ENCODE measurements around the gene DDX24.

The DDX24 gene

DNA sequence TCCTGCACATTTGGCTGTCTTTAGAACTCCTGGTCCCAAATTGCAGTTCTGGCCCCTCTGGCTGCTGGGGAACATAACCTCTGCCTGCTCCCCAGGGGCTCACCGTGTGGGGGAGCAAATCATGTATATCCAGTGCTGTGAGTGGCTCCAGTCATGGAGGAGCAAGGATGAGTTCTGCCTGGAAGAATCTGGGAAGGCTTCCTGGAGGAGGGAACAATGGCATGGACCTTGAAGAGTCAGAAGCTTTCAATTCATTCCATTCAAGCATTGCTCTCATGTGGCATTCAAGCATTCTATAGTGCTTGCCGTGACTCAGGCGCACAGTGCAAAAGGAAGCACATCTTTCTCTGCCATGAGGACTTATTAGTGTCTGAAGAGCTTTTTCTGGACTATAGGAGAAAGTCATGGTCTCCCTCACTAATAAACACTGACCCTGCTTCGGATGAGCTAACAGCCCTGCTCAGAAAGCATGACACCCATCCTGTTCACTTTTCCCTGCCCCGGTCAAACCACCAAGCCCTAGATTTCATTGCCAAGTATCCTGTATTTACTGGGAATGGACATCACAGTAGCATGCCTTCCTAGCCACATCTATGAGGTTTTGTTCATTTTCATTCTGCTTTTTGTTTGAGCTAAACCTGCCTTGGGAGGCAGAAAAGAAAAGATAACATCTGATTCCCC lies 33.0 kb upstream of the DDX24 start:
- DNase-seq: no peak

DNA sequence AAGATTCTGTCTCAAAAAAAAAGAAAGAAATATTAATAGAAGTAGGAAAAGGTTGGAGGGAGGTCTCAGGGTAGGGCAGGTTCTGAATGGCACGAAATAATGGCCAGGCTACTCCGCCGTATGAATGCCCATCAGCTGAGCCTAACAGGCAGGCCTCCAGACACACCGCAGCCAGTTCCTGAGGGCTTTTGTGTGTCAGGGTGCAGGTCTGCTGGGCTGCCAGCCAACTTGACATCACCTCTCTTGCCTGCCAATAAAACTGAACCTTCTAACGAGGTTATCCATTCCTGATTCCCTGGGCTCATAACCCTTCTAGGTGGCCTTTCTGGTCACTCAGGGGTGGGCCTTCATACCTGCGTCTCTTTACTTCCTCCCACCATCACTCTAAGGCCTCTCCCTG lies 32.5 kb upstream of the DDX24 start:
- DNase-seq: no peak

DNA sequence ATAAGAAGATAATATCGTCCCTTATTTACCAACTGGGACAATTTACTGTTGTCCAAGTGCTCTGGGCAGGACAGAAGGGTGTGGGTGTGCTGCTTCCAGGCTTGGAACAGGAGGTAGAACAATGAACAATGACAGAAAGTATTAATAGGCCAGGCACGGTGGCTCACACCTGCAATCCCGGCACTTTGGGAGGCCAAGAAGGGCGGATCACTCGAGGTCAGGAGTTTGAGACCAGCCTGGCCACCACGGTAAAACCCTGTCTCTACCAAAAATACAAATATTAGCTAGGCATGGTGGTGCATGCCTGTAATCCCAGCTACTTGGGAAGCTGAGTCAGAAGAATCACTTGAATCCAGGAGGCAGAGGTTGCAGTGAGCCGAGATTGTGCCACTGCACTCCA lies 32.1 kb upstream of the DDX24 start:
- DNase-seq: no peak

DNA sequence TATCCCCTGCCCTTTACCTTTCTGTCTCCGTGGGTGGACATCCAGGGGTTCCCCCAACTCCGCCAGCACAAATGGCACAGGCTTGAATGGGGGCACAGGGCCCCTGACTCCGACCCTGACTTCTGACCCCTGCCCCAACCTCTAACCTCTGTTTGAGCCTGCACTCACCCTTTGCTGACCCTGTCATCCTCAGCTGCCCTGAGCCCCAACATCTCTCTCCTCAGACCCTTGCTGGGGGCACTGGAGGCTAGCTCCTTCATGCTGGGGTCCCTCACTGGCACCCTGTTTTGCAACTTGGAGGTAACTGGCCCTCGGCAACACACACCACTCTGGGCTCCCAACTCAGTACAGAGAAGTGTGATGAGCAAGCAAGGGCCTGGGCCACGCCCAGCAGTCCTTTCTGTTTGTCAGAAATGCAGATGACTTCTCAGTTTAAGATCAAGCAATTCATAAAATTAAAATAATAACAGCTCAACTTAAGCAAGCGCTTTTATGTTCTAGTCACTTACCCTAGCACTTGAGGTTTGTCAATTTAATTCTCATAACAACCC lies 31.6 kb upstream of the DDX24 start:
- DNase-seq: no peak

DNA sequence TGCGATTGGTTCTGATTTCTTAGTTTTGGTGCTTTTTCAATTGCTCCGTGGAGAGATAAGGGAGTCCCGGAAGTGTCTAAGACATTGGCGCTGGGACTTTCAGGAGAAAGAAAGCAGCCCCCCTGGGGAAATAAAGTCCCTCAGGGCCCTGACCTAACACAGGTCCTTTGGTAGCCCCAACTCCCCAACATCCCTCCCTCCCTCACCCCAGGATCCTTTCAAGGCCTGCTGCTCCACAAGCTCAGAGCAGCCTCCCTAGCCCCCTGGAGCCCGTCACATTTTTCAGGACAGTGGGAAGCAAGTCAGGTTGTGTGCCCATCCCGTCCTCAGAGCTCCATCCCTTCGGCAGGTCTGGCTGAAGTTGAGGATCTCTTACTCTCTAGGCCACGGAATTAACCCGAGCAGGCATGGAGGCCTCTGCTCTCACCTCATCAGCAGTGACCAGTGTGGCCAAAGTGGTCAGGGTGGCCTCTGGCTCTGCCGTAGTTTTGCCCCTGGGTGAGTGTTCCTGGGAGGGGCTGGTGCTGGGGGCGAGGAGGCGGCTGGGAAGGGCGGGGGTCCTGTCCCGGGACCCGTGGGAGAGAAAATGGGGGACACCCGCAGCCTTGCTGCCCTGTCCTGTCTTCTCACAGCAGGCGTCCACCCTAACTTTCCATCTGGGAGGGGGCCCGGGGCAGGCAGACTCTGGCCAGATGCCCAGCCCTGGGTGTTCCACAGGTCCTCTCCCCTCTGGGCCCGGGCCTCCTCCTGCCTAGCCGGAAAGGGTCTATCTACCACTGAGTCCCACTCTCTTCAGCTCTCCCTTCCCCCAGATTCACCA lies 30.5 kb upstream of the DDX24 start:
- no peak for DNase-seq

DNA sequence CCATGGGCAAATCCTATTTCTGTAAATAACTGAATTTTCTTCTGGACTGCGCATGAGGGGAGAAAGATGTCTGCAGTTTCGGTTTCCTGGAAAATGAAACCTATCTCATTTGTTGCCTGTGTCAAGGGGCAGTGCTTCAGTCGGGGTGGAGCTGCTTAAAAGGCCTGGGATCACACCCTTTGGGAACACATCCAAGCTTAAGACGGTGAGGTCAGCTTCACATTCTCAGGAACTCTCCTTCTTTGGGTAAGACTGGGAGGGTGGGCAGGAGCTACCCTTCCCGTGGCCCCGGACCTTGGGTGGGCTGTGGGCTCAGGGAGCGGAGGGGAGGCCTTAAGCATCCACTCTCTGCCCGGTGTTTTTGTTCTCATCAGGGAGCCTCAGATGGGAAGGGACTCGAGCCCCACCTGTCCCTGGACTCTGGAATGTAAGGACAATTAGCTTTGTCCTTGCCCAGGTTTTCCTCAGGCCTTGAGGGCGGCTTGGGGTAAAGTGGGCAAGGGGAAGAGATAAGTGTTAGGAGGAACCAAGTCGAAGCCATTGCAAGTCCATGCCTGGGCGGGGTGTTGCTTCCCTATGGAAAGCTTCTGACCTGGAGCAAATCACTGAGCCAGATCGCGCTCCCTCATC lies 29.7 kb upstream of the DDX24 start, which contains the start of gene IFI27:
Gene IFI27, plus strand, starts transcription at position 185 of the 630 bp plus-strand sequence.
- DNase-seq: no peak

DNA sequence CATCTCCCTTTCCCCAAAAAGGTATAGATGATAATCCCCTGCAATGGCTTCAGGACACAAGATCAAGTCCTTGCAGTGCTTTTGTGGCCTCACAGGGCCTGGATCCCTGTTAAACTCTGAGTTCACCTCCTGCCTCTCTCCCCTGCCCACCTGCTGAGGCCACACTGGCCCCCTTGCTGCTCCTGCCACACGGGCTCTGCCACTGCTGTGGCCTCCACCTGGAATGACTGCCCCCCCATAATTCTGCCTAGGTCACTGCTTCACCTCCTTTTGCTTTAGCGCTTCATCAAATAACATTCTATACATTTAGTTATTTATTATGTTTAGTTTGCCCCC lies 28.9 kb upstream of the DDX24 start:
- no peak for DNase-seq

DNA sequence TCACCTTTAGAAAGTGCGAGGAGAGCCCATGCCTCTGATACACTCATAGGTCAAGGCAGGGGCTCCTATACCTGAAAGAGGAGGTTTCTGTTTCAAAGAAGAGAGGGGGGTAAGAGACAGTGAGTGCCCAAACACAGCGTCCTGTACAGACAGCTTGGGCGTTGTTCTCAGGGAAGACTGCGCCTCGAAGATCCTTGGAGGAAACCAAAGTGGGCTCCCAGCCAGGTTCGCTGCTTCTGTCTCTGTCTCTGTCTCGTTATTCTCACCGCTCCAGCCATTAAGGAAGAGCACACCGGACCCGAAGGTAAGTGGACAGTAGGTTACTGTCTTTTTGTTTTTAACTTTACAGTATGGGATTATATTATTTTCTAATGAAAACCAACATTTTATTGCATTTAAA lies 23.7 kb upstream of the DDX24 start:
- no peak for DNase-seq

DNA sequence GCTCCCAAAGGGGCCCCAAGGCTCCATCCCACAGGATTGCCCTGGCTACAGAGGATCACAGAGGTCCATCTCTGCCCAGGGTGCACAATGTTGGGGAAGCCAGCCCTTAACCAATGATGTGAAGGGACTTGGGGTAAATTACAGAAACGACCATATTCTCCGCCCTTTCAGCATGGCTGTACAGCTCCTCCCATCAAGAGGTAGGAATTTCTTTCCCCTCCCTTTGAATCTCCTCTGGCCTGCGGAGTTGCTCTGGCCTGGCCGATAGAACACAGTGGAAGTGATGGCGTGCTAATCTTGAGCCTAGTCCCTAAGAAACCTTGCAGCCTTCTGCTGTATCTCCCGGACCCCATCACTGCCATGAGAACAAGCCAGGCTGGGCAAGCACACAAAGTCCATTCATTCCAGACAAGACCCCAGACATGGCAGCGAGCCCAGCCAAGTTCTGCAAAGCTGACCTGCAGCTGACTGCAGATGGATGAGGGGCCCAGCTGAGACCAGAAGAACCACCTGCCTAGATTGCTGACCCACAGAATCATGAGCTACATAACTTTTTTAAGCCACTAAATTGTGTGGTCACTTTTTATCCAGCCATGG lies 22.6 kb upstream of the DDX24 start:
- DNase-seq: no peak

DNA sequence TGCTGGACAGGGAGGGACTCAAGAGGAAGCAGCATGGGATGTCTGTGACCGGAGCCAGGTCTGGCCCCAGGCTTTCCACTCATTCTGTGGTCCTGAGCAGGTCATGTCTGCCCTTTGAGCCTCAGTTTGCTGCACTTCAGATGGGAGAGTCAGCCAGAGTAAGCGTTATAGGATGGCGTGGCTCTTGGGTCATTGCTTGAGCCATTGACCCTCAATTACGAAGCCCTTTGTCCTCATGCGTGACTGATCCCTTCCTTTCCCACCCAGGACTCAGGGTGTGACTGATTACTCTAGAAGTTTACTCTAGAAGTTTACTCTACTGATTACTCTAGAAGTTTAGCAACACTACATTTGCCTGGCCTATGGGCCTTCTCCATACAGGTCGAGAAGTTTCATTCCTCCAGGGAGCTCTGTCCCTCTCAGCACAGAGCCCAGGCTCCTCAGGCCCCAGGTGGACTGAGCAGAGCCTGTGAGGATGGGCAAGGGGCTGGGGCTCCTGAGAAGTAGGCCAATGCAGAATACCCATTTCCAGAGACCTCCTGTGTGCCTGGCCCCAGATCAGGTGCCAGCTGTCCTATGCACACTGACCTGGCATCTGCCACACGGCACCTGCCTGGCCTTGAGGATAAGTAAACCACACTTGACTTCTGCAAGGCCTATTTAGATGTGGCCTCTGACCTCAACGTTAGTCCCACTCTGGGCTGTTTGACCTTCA lies 21.9 kb upstream of the DDX24 start:
- no peak for DNase-seq

DNA sequence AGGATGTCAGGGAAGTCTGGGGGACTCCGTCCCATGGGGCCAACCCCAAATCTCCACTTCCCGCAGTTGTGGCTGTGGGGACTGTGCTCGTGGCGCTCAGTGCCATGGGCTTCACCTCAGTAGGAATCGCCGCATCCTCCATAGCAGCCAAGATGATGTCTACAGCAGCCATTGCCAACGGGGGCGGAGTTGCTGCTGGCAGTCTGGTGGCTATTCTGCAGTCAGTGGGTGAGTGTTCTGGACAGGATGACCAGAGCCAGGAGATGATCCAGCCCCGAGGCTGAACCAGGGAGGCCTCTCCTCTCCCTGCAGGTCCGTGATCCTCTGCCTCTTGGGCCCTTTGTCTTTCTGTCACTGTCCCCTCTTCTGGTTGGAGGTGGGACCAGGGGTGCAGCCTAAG lies 20.7 kb upstream of the DDX24 start:
- no peak for DNase-seq

DNA sequence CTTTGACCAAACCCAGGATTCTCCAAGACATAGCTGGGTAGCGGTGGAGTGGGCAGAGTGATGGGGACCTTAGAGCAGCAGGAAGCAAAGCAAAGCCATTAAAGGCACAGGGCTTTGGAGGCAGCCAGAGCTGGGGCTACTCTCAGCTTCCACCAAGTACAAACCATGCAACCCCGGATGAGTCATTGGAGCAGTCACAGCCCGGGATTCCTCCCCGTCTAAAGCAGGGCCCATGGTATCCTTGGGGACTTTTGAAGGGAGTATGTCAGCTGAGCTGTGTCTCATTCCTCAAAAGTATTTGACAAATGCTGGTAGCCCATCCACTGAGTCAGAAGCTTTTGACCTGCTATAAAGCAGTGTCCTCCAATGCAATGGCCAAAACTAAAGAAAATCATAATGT lies 19.8 kb upstream of the DDX24 start:
- DNase-seq: no peak

DNA sequence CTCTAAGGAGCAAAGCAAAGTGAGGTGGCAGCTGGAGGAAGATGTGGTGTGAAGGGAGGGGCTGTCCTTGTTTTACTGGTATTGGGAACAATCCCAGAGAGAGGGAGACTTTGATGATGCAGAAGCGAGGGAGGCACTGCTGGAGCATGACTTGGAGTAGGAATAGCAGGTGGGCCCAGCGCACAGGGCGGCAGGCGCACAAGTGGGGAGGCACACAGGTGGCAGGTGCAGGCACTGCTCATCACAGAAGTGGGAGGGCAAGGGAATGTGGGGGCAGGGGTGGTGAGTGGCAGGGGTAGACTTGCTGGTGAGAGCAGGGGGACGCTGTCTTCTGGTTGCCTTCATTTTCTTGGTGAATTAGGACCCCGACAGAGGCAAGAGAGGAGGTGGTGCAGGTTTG lies 18.0 kb upstream of the DDX24 start:
- DNase-seq: no peak

DNA sequence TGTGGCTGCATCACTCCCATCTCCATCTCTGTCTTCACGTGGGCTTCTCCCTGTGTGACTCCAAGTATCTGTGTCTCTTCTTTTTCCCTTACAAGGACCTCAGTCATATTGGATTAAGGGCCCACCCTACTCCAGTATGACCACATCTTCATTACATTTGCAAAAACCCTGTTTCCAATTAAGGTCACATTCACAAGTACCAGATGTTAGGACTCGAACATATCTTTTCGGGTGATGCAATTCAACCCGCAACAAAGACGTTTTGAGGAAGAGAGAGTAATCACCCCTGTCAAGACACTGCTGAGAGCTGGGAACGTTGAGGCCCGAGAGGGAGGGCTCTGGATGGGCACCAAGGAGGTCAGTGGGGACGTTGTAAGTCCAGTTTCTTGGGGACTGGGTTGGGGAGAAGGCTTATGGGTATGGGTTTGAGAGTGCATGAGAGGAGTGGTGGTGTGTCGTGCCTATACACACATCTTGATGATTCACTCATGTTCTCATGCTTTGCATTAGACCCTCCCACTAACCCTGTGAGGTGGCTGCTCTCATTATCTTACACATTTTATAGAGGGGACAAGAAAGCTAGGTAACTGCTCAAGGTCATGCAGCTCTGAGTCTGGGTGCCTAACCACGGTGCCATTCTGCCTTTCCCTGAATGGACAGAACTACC lies 17.5 kb upstream of the DDX24 start:
- no peak for DNase-seq

DNA sequence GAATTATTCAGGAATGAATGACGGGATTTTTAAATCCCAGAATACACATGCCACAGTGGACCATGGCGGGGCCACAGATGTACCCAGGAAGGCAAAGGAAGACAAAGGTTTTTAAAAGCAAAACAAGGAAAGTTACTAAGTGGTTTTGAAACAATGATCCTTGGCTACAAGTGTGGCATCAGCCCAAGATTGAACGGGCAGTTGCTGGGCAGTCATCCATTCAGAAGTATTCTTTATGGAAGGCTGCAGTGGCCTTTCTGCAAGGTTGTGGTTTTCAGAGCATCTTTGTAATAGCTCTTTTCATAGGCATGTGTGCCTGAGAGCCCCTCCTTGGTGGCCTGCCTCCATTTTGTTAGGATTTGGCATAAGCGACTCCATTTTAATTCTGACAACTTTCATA lies 16.1 kb upstream of the DDX24 start:
- DNase-seq: no peak

DNA sequence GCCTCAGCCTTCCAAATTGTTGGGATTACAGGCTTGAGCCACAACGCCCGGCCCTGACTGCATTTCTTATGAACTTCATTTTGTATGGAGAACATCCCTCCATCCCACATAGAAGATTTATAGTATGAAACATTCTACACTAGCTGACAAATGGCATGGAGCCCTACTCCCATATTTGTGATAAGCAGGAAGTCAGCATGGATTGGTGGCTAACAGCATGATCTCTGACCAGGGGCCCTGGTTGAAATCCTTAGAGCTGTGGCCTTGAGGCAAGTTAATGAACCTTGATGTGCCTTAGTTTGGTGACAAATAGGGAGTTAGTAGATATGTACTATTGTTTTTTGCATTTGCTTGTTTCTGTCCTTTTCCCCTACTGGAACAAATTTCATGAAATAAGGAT lies 12.4 kb upstream of the DDX24 start:
- no peak for DNase-seq

DNA sequence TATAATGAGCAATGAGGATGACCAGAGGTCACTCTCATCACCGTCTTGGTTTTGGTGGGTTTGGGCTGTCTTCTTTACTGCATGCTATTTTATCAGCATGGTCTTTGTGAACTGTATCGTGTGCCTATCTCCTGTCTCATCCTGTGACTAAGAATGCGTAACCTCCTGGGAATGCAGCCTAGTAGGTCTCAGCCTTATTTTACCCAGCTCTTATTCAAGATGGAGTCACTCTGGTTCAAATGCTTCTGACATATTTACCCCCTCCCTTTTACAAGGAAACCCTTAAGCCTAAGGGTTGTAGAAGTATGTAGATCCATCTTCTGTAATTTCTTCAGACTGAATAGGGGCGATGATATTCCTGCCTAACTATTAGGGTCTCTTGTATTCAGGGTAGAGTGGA lies 8.5 kb upstream of the DDX24 start:
- DNase-seq: no peak

DNA sequence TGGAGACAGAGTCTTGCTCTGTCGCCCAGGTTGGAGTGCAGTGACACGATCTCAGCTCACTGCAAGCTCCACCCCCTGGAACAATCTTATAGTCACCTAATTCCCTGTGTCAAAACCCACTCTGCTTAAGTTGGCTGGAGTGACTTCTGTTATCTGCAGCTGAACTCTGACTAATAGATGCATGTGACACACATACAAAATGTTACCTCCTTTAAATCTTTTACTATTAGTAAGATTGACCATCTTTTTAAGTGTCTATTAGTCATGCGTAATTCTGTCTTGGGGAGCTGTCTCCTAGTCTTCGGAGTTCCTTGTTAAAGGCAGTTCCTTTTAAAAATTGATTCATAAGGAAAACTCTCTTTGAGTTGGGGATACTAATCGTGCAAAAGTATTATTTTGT lies 7.5 kb upstream of the DDX24 start:
- no peak for DNase-seq

DNA sequence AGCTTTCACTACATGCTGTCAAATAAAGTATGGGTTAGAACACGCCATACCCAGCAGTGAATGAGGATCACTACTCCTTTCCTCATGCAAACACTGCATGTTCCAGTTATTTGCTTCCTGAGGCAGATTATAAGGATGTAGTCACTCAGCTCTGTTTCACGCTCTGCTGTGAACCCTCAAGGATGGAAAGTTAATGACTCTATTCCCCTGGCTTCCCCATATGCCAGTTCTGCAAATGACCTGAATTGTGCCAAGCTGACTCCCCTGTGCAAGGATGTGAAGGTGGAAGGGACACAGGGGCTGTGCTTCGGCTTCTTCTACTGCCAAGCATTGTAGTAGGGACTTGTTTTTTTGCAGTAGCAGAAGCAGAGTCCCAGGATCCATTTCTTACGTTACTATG lies 6.9 kb upstream of the DDX24 start:
- DNase-seq: no peak

DNA sequence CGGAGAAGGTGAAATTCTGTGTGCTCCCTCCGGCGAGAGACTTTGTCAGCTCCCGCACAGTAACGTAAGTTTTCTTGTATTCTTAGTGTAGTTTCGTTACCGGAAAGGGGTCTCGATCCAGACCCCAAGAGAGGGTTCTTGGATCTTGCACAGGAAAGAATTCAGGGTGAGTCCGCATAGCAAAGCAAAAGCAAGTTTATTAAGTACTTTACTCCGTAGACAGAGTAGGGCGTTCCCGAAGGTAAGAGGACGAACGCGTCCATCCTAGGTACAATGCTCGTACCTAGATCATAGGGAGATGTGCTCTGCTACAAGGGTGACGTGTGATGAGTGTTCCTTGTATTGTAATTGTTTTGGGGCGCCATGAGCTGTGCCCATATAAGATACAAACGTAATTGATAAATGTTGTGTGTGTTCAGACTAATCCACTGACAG lies 401 bp upstream of the DDX24 start:
- no peak for DNase-seq

DNA sequence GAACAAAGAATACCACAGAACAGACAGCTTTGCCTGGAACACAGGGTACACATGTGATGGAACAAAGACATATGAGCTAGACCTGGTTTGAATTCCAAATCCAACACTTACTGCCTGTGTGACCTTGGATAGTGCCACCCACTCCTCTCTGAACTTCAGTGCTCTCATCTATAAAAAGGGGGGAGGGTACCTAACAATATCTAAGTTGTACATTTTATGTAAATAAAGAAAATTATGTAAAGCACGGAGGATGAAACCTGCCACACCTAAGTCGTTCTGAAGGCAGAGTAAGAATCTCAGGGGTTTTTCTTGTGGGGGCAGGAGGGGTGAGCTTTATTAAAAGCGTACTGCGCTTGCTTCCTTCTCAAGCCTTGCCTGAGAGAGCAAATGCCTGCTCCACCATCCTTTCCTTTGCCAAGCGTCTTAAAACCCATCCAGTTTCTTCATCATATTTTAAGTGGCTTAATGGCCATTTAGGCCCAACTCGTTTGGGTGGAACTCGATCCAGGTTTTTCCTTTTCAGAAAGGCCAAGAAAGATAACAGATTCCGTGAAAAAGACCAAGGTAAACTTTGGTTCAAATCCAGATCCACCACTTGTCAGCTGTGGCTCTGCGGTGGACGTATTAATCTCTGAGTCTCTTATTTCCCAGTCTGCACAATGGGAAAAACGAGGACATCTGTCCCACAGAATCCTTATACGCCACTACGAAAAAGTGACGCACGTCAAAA lies 946 bp downstream of the DDX24 start:
- DNase-seq: no peak

DNA sequence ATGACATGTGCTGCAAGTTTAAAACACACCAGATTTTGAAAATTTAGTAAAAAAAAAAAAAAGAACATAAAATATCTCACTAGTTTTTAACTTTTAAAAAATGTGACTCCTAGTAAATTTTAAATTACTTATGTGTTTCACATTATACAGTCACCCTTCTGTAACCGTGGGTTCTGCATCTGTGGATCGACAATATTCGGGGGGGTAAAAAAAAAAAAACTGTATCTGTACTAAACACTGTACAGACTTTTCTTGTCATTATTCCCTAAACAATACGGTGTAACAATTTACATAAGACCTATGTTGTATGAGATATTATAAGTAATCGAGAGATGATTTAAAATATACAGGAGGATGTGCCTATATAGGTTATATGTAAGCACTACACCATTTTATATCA lies 3.2 kb downstream of the DDX24 start:
- DNase-seq: no peak

Data from activated CD4-positive, alpha-beta T cell treated with anti-CD3 and anti-CD28 coated beads, Interleukin-10, Interleukin-2, amounts not matched to agents 100 ng/mL and 50 ng/mL, durations not matched to agents 16 hours and 8 hours (primary cell).